GM18505 (cell line): ENCODE results near the gene ACIN1.

Experiments used
- ATAC-seq: cut with Tn5 transposase; IDR thresholded peaks from one replicate; pipeline ENCODE4 v1.9.1; 2021; ENCODE audit not compliant: unreplicated experiment
- POLR2A ChIP-seq: IDR thresholded peaks from 4 replicates; pipeline ENCODE4 v1.6.1; 2011; ENCODE audit warnings: borderline replicate concordance; ENCODE audit not compliant: insufficient read depth, insufficient read length; ENCODE audit errors: extremely low read depth

ACIN1 gene

GRCh38 chr14:23130871-23131270 lies 35.9 kb upstream of the ACIN1 start:
- no peak for ATAC-seq
- TF ChIP-seq POLR2A, result no peak

GRCh38 chr14:23129759-23130316 lies 34.9 kb upstream of the ACIN1 start:
- no peak for TF ChIP-seq POLR2A
- ATAC-seq, result no peak

GRCh38 chr14:23128969-23129758 lies 34.2 kb upstream of the ACIN1 start:
- no peak for ATAC-seq
- TF ChIP-seq POLR2A, result no peak

- TF ChIP-seq POLR2A, result no peak
- no peak for ATAC-seq
Measured at GRCh38 chr14:23127861-23128260, 32.9 kb upstream of the ACIN1 start.

GRCh38 chr14:23126548-23127278 lies 31.8 kb upstream of the ACIN1 start:
- ATAC-seq, result no peak
- TF ChIP-seq POLR2A, result no peak

GRCh38 chr14:23125933-23126524 lies 31.1 kb upstream of the ACIN1 start:
- ATAC-seq, result no peak
- no peak for TF ChIP-seq POLR2A

- no peak for ATAC-seq
Measured at GRCh38 chr14:23125011-23125410, 30.1 kb upstream of the ACIN1 start.

GRCh38 chr14:23124337-23124954 lies 29.5 kb upstream of the ACIN1 start:
- no peak for TF ChIP-seq POLR2A
- ATAC-seq, result no peak

More at GRCh38 chr14:23125011-23125410, 30.1 kb upstream of the ACIN1 start:
- TF ChIP-seq POLR2A, result no peak

GRCh38 chr14:23123419-23123818 lies 28.5 kb upstream of the ACIN1 start:
- no peak for TF ChIP-seq POLR2A
- ATAC-seq, result no peak

GRCh38 chr14:23122086-23122485 lies 27.1 kb upstream of the ACIN1 start:
- TF ChIP-seq POLR2A, result no peak
- no peak for ATAC-seq

- no peak for TF ChIP-seq POLR2A
- ATAC-seq, result peak; percentile 44
Measured at GRCh38 chr14:23121361-23121771, 26.4 kb upstream of the ACIN1 start.

GRCh38 chr14:23120541-23121251 lies 25.8 kb upstream of the ACIN1 start:
- no peak for TF ChIP-seq POLR2A
- ATAC-seq, result peak; percentile 73
